ENCODE data around the gene TBC1D16. TPM values are rescaled to one million over a fixed set of nuclear protein-coding genes. Genes with fewer than 3 reads are reported as not detected.

Gene TBC1D16
- total RNA-seq, 1 experiment from 2014 or later: 96.1 TPM

DNA sequence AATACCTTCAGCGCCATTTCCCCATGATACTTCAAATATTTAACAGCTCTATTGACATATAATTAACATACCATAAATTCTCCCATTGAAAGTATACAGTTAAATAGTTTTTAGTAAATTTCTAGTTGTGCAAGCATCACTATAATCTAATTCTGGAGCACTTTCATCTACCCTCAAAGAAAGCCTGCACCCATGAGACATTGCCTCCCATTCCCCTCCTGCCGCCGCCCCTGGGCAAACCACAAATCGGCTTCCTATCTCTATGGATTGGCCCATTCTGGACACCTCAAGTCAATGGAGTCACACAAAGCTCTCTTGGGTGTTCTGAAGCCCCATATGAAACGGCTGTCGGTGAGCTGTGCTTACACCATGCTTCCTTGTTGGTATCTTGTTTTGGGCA lies 119.2 kb downstream of the TBC1D16 start (continued):
- TF ChIP-seq TP53 (CRISPR knock-in tag; IDR thresholded peaks at IDR 0.05) (no peak), SP1 (CRISPR knock-in tag; conservative IDR thresholded peaks at IDR 0.05) (no peak), TEAD4 (CRISPR knock-in tag; IDR thresholded peaks at IDR 0.05) (no peak), ZNF423 (CRISPR knock-in tag; IDR thresholded peaks at IDR 0.05) (no peak), TEAD1 (CRISPR knock-in tag; IDR thresholded peaks at IDR 0.05) (no peak), ZNF219 (CRISPR knock-in tag; IDR thresholded peaks at IDR 0.05; ENCODE audit: borderline replicate concordance) (no peak), NR3C1 (CRISPR knock-in tag; conservative IDR thresholded peaks at IDR 0.05; ENCODE audit: low read depth) (no peak), ZNF232 (CRISPR knock-in tag; IDR thresholded peaks at IDR 0.05) (no peak), SMAD3 (CRISPR knock-in tag; IDR thresholded peaks at IDR 0.05; ENCODE audit: borderline replicate concordance) (no peak)
- TF ChIP-seq, protein P1, sequence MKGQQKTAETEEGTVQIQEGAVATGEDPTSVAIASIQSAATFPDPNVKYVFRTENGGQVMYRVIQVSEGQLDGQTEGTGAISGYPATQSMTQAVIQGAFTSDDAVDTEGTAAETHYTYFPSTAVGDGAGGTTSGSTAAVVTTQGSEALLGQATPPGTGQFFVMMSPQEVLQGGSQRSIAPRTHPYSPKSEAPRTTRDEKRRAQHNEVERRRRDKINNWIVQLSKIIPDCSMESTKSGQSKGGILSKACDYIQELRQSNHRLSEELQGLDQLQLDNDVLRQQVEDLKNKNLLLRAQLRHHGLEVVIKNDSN (CRISPR knock-in tag; IDR thresholded peaks at IDR 0.05): no peak
- TF ChIP-seq, protein P2, sequence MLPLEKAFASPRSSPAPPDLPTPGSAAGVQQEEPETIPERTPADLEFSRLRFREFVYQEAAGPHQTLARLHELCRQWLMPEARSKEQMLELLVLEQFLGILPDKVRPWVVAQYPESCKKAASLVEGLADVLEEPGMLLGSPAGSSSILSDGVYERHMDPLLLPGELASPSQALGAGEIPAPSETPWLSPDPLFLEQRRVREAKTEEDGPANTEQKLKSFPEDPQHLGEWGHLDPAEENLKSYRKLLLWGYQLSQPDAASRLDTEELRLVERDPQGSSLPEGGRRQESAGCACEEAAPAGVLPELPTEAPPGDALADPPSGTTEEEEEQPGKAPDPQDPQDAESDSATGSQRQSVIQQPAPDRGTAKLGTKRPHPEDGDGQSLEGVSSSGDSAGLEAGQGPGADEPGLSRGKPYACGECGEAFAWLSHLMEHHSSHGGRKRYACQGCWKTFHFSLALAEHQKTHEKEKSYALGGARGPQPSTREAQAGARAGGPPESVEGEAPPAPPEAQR (CRISPR knock-in tag; IDR thresholded peaks at IDR 0.05): no peak

DNA sequence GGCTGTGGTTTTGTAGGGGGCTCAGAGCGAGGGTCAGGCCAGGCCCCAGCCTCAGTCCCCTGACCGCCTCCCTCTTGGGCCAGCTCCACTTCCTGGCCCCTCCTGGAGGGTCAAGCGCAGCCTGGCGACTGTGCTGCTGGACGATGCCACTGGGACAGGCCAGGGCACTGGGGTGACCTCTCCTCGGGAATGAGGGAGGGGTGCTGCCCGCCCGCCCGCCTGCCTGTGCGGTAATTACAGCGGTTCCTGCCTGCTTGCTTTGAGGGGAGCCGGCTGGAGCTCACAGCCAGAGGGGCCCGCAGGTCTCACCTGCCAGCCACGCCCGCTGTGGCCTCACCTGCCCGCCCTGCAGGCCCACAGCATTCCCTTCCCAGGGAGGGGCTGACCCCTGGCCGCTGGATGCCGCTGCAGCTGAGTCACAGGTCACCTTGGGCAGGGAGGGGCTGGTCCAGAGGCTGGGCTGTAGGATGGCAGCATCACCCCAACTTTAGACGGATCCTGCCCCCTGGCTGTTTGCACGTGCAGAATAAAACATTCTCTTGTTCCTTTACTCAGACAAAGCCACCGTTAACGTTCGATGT lies 119.7 kb downstream of the TBC1D16 start:
- DNase-seq (ENCODE audit: low spot score): peak; percentile 72
- CTCF ChIA-PET: interaction anchor here (0.6 to 3.3 kb wide), 30 partner anchors 10 to 193 kb away, joined by 3 to 27 read pairs (median 5); partner anchors contain the start of genes CBX4, CBX8 and GAA
- ATAC-seq: peak; percentile 76
- no peak overlapping the region for H3K4me3 Mint-ChIP-seq
- H3K27ac Mint-ChIP-seq: no peak overlapping the region
- H3K9me3 Mint-ChIP-seq: no peaks in the 10 kb centered on the region
- peaks cover 4% of the 10 kb centered on the region; the same call in 1 of the 2 replicates for H3K4me1 Mint-ChIP-seq
- POLR2A ChIA-PET: no interaction called here
- H3K36me3 Mint-ChIP-seq: no peaks in the 10 kb centered on the region
- no peaks in the 10 kb centered on the region for H3K27me3 Mint-ChIP-seq (ENCODE audit: low read depth)
- TF ChIP-seq FOXJ3 (CRISPR knock-in tag; IDR thresholded peaks at IDR 0.05; ENCODE audit: borderline replicate concordance): no peak
- TF ChIP-seq HMGA2 (CRISPR knock-in tag; IDR thresholded peaks at IDR 0.05): no peak
- TF ChIP-seq NR2C2 (CRISPR knock-in tag; IDR thresholded peaks at IDR 0.05): no peak
- TF ChIP-seq, protein P3, sequence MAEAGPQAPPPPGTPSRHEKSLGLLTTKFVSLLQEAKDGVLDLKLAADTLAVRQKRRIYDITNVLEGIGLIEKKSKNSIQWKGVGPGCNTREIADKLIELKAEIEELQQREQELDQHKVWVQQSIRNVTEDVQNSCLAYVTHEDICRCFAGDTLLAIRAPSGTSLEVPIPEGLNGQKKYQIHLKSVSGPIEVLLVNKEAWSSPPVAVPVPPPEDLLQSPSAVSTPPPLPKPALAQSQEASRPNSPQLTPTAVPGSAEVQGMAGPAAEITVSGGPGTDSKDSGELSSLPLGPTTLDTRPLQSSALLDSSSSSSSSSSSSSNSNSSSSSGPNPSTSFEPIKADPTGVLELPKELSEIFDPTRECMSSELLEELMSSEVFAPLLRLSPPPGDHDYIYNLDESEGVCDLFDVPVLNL (CRISPR knock-in tag; IDR thresholded peaks at IDR 0.05; ENCODE audit: borderline replicate concordance, low read depth): no peak
- TF ChIP-seq, protein P4, sequence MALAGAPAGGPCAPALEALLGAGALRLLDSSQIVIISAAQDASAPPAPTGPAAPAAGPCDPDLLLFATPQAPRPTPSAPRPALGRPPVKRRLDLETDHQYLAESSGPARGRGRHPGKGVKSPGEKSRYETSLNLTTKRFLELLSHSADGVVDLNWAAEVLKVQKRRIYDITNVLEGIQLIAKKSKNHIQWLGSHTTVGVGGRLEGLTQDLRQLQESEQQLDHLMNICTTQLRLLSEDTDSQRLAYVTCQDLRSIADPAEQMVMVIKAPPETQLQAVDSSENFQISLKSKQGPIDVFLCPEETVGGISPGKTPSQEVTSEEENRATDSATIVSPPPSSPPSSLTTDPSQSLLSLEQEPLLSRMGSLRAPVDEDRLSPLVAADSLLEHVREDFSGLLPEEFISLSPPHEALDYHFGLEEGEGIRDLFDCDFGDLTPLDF (CRISPR knock-in tag; IDR thresholded peaks at IDR 0.05): no peak
- no peak for TF ChIP-seq TCF7 (CRISPR knock-in tag; IDR thresholded peaks at IDR 0.05; ENCODE audit: low read depth)
- TF ChIP-seq, protein P5, sequence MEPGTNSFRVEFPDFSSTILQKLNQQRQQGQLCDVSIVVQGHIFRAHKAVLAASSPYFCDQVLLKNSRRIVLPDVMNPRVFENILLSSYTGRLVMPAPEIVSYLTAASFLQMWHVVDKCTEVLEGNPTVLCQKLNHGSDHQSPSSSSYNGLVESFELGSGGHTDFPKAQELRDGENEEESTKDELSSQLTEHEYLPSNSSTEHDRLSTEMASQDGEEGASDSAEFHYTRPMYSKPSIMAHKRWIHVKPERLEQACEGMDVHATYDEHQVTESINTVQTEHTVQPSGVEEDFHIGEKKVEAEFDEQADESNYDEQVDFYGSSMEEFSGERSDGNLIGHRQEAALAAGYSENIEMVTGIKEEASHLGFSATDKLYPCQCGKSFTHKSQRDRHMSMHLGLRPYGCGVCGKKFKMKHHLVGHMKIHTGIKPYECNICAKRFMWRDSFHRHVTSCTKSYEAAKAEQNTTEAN (CRISPR knock-in tag; IDR thresholded peaks at IDR 0.05): no peak
- TF ChIP-seq, protein P6, sequence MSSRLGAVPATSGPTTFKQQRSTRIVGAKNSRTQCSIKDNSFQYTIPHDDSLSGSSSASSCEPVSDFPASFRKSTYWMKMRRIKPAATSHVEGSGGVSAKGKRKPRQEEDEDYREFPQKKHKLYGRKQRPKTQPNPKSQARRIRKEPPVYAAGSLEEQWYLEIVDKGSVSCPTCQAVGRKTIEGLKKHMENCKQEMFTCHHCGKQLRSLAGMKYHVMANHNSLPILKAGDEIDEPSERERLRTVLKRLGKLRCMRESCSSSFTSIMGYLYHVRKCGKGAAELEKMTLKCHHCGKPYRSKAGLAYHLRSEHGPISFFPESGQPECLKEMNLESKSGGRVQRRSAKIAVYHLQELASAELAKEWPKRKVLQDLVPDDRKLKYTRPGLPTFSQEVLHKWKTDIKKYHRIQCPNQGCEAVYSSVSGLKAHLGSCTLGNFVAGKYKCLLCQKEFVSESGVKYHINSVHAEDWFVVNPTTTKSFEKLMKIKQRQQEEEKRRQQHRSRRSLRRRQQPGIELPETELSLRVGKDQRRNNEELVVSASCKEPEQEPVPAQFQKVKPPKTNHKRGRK (CRISPR knock-in tag; IDR thresholded peaks at IDR 0.05; ENCODE audit: borderline replicate concordance): no peak
- no peak for TF ChIP-seq SMAD3 (CRISPR knock-in tag; IDR thresholded peaks at IDR 0.05; ENCODE audit: borderline replicate concordance)
- TF ChIP-seq, protein P7, sequence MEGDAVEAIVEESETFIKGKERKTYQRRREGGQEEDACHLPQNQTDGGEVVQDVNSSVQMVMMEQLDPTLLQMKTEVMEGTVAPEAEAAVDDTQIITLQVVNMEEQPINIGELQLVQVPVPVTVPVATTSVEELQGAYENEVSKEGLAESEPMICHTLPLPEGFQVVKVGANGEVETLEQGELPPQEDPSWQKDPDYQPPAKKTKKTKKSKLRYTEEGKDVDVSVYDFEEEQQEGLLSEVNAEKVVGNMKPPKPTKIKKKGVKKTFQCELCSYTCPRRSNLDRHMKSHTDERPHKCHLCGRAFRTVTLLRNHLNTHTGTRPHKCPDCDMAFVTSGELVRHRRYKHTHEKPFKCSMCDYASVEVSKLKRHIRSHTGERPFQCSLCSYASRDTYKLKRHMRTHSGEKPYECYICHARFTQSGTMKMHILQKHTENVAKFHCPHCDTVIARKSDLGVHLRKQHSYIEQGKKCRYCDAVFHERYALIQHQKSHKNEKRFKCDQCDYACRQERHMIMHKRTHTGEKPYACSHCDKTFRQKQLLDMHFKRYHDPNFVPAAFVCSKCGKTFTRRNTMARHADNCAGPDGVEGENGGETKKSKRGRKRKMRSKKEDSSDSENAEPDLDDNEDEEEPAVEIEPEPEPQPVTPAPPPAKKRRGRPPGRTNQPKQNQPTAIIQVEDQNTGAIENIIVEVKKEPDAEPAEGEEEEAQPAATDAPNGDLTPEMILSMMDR (IDR thresholded peaks at IDR 0.05): no peak
- no peak for TF ChIP-seq KAT7 (CRISPR knock-in tag; IDR thresholded peaks at IDR 0.05; ENCODE audit: borderline replicate concordance)
- TF ChIP-seq, protein P8, sequence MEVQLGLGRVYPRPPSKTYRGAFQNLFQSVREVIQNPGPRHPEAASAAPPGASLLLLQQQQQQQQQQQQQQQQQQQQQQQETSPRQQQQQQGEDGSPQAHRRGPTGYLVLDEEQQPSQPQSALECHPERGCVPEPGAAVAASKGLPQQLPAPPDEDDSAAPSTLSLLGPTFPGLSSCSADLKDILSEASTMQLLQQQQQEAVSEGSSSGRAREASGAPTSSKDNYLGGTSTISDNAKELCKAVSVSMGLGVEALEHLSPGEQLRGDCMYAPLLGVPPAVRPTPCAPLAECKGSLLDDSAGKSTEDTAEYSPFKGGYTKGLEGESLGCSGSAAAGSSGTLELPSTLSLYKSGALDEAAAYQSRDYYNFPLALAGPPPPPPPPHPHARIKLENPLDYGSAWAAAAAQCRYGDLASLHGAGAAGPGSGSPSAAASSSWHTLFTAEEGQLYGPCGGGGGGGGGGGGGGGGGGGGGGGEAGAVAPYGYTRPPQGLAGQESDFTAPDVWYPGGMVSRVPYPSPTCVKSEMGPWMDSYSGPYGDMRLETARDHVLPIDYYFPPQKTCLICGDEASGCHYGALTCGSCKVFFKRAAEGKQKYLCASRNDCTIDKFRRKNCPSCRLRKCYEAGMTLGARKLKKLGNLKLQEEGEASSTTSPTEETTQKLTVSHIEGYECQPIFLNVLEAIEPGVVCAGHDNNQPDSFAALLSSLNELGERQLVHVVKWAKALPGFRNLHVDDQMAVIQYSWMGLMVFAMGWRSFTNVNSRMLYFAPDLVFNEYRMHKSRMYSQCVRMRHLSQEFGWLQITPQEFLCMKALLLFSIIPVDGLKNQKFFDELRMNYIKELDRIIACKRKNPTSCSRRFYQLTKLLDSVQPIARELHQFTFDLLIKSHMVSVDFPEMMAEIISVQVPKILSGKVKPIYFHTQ (CRISPR knock-in tag; IDR thresholded peaks at IDR 0.05): no peak
- TF ChIP-seq ESRRA (CRISPR knock-in tag; IDR thresholded peaks at IDR 0.05; ENCODE audit: borderline replicate concordance): peak; percentile 49; the same call in 1 of the 2 replicates
- no peak for TF ChIP-seq ZNF232 (CRISPR knock-in tag; IDR thresholded peaks at IDR 0.05)
